HEK293 (cell line): ENCODE measurements around the gene SNCG.
A peak's percentile ranks its signal among the peaks of the same experiment; 100 is the strongest.

Source experiments
- BCL11A ChIP-seq: fragments of 450-650 bp; formaldehyde crosslinking; IDR thresholded peaks from 2 replicates; pipeline ENCODE4 v1.5.1; 2016; ENCODE audit warnings: low read depth, missing biosample characterization, missing genetic modification characterization
- INSM2 ChIP-seq: fragments of 450-650 bp; formaldehyde crosslinking; IDR thresholded peaks from 2 replicates; pipeline ENCODE4 v1.5.1; 2016; ENCODE audit warnings: missing biosample characterization, missing genetic modification characterization
- OSR2 ChIP-seq: fragments of 450-650 bp; formaldehyde crosslinking; IDR thresholded peaks from 2 replicates; pipeline ENCODE4 v1.5.1; 2016; ENCODE audit warnings: missing biosample characterization, missing genetic modification characterization
- SALL2 ChIP-seq: fragments of 450-650 bp; formaldehyde crosslinking; IDR thresholded peaks from 2 replicates; pipeline ENCODE4 v1.5.0; 2017; ENCODE audit warnings: missing biosample characterization, mild to moderate bottlenecking, missing genetic modification characterization, borderline replicate concordance
- SCRT2 ChIP-seq: fragments of 450-650 bp; formaldehyde crosslinking; IDR thresholded peaks from 2 replicates; pipeline ENCODE4 v1.5.1; 2016; ENCODE audit warnings: missing biosample characterization, missing genetic modification characterization
- ZNF114 ChIP-seq: fragments of 450-650 bp; formaldehyde crosslinking; IDR thresholded peaks from 2 replicates; pipeline ENCODE4 v1.5.0; 2017; ENCODE audit warnings: missing biosample characterization, missing genetic modification characterization
- ZNF132 ChIP-seq: fragments of 450-650 bp; formaldehyde crosslinking; IDR thresholded peaks from 2 replicates; pipeline ENCODE4 v1.5.1; 2017; ENCODE audit warnings: missing biosample characterization, missing genetic modification characterization, borderline replicate concordance
- ZNF146 ChIP-seq: fragments of 450-650 bp; formaldehyde crosslinking; IDR thresholded peaks from 2 replicates; pipeline ENCODE4 v1.5.1; 2016; ENCODE audit warnings: missing biosample characterization, missing genetic modification characterization
- ZNF155 ChIP-seq: fragments of 450-650 bp; formaldehyde crosslinking; IDR thresholded peaks from 2 replicates; pipeline ENCODE4 v1.5.1; 2016; ENCODE audit warnings: missing biosample characterization, missing genetic modification characterization
- ZNF169 ChIP-seq: fragments of 450-650 bp; formaldehyde crosslinking; IDR thresholded peaks from 2 replicates; pipeline ENCODE4 v1.5.1; 2016; ENCODE audit warnings: missing biosample characterization, missing genetic modification characterization
- ZNF292 ChIP-seq: fragments of 450-650 bp; formaldehyde crosslinking; IDR thresholded peaks from 2 replicates; pipeline ENCODE4 v1.5.1; 2016; ENCODE audit warnings: low read depth, missing biosample characterization, missing genetic modification characterization, borderline replicate concordance
- ZNF341 ChIP-seq: fragments of 450-650 bp; formaldehyde crosslinking; IDR thresholded peaks from 2 replicates; pipeline ENCODE4; 2016; ENCODE audit warnings: low read depth, missing biosample characterization, missing genetic modification characterization
- ZNF423 ChIP-seq: fragments of 450-650 bp; formaldehyde crosslinking; IDR thresholded peaks from 2 replicates; pipeline ENCODE4 v1.5.1; 2016; ENCODE audit warnings: missing biosample characterization, missing genetic modification characterization
- ZNF48 ChIP-seq: fragments of 450-650 bp; formaldehyde crosslinking; IDR thresholded peaks from 2 replicates; pipeline ENCODE4 v1.5.1; 2016; ENCODE audit warnings: missing biosample characterization, missing genetic modification characterization
- ZNF518A ChIP-seq: fragments of 450-650 bp; formaldehyde crosslinking; conservative IDR thresholded peaks from 2 replicates; pipeline ENCODE4 v1.5.1; 2016; ENCODE audit warnings: low read depth, missing biosample characterization, missing genetic modification characterization
- ZNF580 ChIP-seq: fragments of 450-650 bp; formaldehyde crosslinking; IDR thresholded peaks from 2 replicates; pipeline ENCODE4 v1.5.1; 2016; ENCODE audit warnings: missing biosample characterization, missing genetic modification characterization
- ZNF596 ChIP-seq: fragments of 450-650 bp; IDR thresholded peaks from 2 replicates; pipeline ENCODE4 v1.5.0; 2018; ENCODE audit warnings: missing biosample characterization, mild to moderate bottlenecking, missing genetic modification characterization, moderate library complexity
- ZNF777 ChIP-seq: fragments of 450-650 bp; formaldehyde crosslinking; IDR thresholded peaks from 2 replicates; pipeline ENCODE4 v1.5.1; 2017; ENCODE audit warnings: missing biosample characterization, missing genetic modification characterization, borderline replicate concordance
- ZNF792 ChIP-seq: fragments of 450-650 bp; formaldehyde crosslinking; IDR thresholded peaks from 2 replicates; pipeline ENCODE4 v1.5.1; 2016; ENCODE audit warnings: missing biosample characterization, missing genetic modification characterization
- ZNF837 ChIP-seq: fragments of 450-650 bp; formaldehyde crosslinking; IDR thresholded peaks from 2 replicates; pipeline ENCODE4 v1.5.1; 2016; ENCODE audit warnings: missing biosample characterization, missing genetic modification characterization
- ZXDB ChIP-seq: fragments of 450-650 bp; formaldehyde crosslinking; IDR thresholded peaks from 2 replicates; pipeline ENCODE4 v1.5.1; 2016; ENCODE audit warnings: missing biosample characterization, missing genetic modification characterization
- TF ChIP-seq, protein P1 (sequence below): fragments of 450-650 bp; formaldehyde crosslinking; IDR thresholded peaks from 2 replicates; pipeline ENCODE4 v1.5.1; 2016; ENCODE audit warnings: missing biosample characterization, missing genetic modification characterization
- TF ChIP-seq, protein P2 (sequence below): fragments of 450-650 bp; formaldehyde crosslinking; IDR thresholded peaks from 2 replicates; pipeline ENCODE4 v1.5.1; 2016; ENCODE audit warnings: missing biosample characterization, missing genetic modification characterization
- TF ChIP-seq, protein P3 (sequence below): fragments of 450-650 bp; formaldehyde crosslinking; IDR thresholded peaks from 2 replicates; pipeline ENCODE4 v1.5.1; 2016; ENCODE audit warnings: missing biosample characterization, missing genetic modification characterization
- TF ChIP-seq, protein P4 (sequence below): fragments of 450-650 bp; formaldehyde crosslinking; IDR thresholded peaks from 2 replicates; pipeline ENCODE4 v1.5.1; 2016; ENCODE audit warnings: missing biosample characterization, missing genetic modification characterization

SNCG gene

GRCh38 chr10:86960003-86960862 lies 1.8 kb downstream of the SNCG start (continued):
- TF ChIP-seq, protein P1, sequence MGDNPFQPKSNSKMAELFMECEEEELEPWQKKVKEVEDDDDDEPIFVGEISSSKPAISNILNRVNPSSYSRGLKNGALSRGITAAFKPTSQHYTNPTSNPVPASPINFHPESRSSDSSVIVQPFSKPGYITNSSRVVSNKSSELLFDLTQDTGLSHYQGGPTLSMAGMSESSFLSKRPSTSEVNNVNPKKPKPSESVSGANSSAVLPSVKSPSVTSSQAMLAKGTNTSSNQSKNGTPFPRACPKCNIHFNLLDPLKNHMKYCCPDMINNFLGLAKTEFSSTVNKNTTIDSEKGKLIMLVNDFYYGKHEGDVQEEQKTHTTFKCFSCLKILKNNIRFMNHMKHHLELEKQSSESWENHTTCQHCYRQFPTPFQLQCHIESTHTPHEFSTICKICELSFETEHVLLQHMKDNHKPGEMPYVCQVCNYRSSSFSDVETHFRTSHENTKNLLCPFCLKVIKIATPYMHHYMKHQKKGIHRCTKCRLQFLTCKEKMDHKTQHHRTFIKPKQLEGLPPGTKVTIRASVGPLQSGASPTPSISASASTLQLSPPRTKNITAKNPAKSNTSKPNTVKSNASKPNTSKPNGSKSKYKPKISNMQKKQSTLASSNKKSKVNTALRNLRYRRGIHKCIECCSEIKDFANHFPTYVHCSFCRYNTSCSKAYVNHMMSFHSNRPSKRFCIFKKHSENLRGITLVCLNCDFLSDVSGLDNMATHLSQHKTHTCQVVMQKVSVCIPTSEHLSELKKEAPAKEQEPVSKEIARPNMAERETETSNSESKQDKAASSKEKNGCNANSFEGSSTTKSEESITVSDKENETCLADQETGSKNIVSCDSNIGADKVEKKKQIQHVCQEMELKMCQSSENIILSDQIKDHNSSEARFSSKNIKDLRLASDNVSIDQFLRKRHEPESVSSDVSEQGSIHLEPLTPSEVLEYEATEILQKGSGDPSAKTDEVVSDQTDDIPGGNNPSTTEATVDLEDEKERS (tag by site-specific recombination), result no peak
- TF ChIP-seq ZXDB (tag by site-specific recombination) (no peak), BCL11A (tag by site-specific recombination) (peak; percentile 30; the same call in 1 of the 2 replicates), ZNF580 (tag by site-specific recombination) (peak; percentile 83; the same call in 1 of the 2 replicates), ZNF596 (tag by site-specific recombination) (no peak), ZNF48 (tag by site-specific recombination) (no peak), ZNF518A (tag by site-specific recombination) (no peak), ZNF292 (no peak), ZNF146 (no peak), ZNF132 (tag by site-specific recombination) (no peak), ZNF423 (tag by site-specific recombination) (no peak), ZNF792 (no peak), ZNF341 (tag by site-specific recombination) (no peak), ZNF114 (tag by site-specific recombination) (no peak), ZNF155 (tag by site-specific recombination) (no peak), ZNF169 (tag by site-specific recombination) (no peak), SALL2 (no peak), SCRT2 (tag by site-specific recombination) (no peak), ZNF837 (no peak), OSR2 (no peak), INSM2 (tag by site-specific recombination) (no peak), ZNF777 (tag by site-specific recombination) (no peak)
- TF ChIP-seq, protein P2, sequence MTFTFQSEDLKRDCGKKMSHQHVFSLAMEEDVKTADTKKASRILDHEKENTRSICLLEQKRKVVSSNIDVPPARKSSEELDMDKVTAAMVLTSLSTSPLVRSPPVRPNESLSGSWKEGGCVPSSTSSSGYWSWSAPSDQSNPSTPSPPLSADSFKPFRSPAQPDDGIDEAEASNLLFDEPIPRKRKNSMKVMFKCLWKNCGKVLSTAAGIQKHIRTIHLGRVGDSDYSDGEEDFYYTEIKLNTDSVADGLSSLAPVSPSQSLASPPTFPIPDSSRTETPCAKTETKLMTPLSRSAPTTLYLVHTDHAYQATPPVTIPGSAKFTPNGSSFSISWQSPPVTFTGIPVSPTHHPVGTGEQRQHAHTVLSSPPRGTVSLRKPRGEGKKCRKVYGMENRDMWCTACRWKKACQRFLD (tag by site-specific recombination), result no peak
- TF ChIP-seq, protein P3, sequence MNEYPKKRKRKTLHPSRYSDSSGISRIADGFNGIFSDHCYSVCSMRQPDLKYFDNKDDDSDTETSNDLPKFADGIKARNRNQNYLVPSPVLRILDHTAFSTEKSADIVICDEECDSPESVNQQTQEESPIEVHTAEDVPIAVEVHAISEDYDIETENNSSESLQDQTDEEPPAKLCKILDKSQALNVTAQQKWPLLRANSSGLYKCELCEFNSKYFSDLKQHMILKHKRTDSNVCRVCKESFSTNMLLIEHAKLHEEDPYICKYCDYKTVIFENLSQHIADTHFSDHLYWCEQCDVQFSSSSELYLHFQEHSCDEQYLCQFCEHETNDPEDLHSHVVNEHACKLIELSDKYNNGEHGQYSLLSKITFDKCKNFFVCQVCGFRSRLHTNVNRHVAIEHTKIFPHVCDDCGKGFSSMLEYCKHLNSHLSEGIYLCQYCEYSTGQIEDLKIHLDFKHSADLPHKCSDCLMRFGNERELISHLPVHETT, result no peak
- TF ChIP-seq, protein P4, sequence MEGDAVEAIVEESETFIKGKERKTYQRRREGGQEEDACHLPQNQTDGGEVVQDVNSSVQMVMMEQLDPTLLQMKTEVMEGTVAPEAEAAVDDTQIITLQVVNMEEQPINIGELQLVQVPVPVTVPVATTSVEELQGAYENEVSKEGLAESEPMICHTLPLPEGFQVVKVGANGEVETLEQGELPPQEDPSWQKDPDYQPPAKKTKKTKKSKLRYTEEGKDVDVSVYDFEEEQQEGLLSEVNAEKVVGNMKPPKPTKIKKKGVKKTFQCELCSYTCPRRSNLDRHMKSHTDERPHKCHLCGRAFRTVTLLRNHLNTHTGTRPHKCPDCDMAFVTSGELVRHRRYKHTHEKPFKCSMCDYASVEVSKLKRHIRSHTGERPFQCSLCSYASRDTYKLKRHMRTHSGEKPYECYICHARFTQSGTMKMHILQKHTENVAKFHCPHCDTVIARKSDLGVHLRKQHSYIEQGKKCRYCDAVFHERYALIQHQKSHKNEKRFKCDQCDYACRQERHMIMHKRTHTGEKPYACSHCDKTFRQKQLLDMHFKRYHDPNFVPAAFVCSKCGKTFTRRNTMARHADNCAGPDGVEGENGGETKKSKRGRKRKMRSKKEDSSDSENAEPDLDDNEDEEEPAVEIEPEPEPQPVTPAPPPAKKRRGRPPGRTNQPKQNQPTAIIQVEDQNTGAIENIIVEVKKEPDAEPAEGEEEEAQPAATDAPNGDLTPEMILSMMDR (tag by site-specific recombination), result peak; percentile 81
